Stimulated activated CD4-positive, alpha-beta T cell treated with anti-CD3 and anti-CD28 coated beads, Interleukin-12 subunit alpha, Interleukin-12 subunit beta, amount 100 ng/mL, for 4 hours (primary cell): ENCODE results near the gene COASY.
"Not testable (repeated sequence)": the region's sequence is repeated elsewhere in the genome, so short reads cannot be mapped to it uniquely, and the experiment has no call there.

Experiments
- DNase-seq: peaks from one replicate; pipeline ENCODE4 v3.0.0-alpha.2; 2020

Gene COASY

DNA sequence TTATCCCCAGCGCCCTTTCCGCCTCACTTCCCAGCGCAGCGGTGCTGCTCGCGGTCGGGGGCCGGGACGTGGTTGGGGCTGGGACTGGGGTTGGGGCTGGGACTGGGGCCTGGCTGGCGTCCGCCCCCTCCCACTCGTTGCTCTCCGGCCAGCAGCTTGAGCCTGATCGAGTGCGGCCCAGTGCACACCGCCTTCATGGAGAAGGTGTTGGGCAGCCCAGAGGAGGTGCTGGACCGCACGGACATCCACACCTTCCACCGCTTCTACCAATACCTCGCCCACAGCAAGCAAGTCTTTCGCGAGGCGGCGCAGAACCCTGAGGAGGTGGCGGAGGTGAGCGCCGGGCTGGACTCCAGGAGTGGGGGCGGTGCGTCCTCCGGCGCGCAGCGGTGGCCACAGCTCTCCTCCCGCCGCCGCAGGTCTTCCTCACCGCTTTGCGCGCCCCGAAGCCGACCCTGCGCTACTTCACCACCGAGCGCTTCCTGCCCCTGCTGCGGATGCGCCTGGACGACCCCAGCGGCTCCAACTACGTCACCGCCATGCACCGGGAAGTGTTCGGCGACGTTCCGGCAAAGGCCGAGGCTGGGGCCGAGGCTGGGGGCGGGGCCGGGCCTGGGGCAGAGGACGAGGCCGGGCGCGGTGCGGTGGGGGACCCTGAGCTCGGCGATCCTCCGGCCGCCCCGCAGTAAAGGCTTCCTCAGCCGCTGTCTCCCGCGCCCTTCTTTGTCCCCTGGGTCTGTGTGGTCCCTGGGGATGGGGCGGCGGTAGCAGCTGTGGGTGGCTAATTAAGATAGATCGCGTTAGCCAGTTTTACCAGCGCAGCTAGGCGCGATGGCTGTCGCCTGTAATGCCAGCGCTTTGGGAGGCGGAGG, 7.5 kb upstream of the COASY start:
- DNase-seq = peak; percentile 73

DNA sequence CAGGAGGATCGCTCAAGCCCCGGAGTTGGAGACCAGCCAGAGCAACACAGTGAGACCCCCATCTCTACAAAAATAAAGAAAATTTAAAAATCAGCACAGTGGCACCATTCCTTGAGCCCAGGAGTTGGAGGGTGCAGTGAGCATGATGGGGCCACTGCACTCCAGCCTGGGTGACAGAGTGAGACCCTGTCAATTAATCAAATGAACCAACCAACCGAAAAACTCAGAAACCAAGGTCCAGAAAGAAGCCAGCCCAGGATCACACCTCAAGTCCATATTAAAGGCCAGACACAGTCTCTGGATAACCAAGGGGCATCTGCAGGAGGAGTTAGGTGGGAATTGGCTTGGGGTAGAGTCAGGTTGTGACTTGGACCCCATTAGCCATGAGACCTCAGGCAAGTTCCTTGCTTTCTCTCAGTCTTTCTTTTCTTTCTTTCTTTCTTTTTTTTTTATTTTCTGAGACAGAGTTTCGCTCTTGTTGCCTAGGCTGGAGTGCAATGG, 6.8 kb upstream of the COASY start:
- no peak for DNase-seq

DNA sequence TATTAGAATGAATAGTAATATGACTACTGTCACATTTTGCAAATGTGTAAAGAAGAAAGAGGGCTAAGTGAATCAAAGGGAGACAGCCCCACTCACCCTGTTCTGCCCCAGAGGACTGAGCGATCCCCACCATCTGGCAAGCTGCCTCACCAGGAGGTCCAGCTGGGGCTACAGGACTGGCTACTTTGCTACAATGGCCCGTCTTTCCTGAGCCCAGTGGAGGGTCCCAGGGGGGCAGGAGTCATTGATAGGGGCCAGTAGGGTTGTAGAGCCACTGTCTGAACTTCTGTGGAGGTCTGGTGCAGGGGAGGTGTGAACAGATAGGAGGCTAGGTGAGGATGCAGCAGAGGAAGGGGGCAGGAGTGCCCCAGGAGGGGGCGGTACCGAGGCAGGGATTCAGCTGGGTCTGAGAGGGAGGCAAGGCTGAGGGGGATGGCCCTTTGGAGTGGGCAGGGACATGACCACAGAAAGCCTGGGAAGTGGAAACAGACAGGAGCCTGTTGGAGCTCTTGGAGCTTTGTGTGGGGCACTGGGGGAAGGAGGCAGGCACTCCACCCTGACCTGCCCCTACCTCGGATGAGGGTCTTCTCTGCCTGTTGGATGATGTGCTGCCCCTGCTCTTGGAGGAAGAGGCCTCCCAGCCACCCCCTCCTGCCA, 5.9 kb upstream of the COASY start:
- not testable (repeated sequence) for DNase-seq

DNA sequence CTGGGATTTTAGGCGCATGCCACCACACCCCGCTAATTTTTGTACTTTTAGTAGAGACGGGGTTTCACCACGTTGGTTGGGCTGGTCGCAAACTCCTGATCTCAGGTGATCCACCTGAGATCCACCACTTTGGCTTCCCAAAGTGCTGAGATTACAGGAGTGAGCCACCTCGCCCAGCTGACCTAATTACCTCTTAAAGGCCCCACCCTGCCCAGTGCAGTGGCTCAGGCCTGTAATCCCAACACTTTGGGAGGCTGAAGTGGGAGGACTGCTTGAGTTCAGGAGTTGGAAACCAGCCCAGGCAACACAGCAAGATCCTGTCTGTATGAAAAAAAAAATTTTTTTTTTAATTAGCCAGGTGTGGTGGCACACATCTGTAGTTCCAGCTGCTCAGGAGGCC, 2.9 kb upstream of the COASY start:
- no peak for DNase-seq

DNA sequence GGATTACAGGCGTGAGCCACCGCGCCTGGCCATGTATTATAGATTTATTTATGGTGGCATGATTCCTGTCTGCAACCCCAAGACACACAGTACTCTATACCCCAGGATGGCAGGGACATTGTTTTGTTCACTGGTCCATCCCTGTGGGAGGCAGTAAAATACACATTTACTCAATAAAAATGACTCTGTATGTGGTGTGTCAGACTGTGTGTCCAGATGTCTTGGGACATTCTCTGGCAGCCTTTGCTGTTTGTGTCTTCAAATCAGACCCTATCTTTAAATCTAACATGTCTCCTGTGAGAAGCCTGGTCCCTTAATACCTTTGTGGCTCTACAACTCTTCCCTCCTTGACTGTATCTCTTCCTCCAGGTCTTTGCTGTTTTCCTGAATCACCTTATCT, 1.7 kb upstream of the COASY start:
- no peak for DNase-seq

DNA sequence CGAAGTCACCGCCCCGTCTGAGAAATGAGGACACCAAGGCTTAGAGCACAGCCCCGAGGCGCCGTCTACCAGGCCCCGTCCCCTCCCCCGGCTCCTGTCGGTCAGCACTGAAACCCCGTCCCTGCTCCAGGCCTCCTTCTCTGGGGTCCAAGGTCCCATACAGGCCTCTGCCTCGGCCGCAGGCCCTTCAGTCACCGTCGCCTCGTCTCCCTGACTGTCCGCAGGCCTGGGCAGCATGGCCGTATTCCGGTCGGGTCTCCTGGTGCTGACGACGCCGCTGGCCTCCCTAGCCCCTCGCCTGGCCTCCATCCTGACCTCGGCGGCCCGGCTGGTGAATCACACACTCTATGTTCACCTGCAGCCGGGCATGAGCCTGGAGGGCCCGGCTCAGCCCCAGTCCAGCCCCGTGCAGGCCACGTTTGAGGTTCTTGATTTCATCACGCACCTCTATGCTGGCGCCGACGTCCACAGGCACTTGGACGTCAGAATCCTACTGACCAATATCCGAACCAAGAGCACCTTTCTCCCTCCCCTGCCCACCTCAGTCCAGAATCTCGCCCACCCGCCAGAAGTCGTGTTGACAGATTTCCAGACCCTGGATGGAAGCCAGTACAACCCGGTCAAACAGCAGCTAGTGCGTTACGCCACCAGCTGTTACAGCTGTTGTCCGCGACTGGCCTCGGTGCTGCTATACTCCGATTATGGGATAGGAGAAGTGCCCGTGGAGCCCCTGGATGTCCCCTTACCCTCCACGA, 617 bp downstream of the COASY start:
- no peak for DNase-seq

DNA sequence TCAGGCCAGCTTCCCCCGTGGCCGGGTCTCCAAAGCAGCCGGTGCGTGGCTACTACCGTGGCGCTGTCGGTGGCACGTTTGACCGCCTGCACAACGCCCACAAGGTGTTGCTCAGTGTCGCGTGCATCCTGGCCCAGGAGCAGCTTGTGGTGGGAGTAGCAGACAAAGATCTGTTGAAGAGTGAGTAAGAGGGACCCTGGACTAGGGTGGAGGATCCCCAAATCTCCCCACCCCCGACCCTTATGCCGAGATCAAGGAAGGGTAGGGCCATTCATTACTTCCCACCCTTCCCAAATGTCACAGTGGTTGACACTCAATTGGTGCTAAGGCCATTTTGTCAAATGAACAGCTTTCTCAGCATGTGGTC, 1.2 kb downstream of the COASY start:
- no peak for DNase-seq

DNA sequence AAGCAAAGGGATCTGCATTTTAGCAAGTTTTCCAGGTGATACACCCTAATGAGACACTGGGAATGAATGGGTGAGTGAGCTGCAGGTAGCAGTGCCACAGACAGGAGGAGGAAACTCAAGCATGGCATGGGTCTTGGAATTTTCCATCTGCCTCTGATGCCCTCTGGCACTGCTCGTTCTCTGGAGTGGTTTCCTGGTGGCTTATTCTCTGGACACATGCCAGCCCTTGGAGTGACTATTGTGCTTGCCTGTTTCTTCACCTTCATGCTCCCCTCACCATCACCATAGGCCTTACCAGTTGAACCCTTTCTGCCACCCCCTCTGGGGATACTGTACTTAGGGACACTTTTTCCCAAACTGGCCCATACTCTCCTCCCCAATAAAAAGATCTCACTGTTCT, 1.6 kb downstream of the COASY start:
- no peak for DNase-seq

DNA sequence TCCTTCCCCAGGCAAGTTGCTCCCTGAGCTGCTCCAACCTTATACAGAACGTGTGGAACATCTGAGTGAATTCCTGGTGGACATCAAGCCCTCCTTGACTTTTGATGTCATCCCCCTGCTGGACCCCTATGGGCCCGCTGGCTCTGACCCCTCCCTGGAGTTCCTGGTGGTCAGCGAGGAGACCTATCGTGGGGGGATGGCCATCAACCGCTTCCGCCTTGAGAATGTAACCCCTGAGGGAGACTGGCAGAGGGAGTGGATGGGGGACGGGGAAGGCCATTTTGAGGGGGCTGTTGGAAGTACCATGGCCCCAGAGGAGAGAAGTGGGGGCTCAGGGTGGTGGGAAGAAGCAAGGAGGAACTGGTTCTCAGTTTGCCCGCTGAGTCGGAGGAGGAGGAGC, 2.0 kb downstream of the COASY start:
- no peak for DNase-seq

DNA sequence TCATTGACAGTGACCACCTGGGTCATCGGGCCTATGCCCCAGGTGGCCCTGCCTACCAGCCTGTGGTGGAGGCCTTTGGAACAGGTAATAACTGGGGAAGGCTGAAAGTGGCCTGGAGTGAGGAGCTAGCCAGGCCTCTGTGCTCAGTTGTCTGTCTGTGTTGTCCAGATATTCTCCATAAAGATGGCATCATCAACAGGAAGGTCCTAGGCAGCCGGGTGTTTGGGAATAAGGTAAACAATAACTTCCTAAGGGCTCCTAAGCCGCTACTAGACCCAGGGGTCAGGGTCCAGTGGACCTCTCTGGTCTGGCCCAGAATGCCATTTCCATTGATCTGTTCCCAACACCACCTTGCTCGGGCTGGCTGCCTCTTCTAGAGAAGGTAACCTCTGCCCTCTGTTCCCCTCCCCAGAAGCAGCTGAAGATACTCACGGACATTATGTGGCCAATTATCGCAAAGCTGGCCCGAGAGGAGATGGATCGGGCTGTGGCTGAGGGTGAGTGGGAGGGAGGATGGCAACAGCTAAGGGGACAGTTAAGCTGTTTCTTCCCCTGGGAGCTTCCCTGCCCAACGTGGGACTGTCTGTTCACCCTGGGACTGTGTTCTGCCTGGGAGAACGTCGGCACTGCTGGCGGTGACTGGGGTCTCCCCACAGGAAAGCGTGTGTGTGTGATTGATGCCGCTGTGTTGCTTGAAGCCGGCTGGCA, 3.0 kb downstream of the COASY start:
- no peak for DNase-seq

DNA sequence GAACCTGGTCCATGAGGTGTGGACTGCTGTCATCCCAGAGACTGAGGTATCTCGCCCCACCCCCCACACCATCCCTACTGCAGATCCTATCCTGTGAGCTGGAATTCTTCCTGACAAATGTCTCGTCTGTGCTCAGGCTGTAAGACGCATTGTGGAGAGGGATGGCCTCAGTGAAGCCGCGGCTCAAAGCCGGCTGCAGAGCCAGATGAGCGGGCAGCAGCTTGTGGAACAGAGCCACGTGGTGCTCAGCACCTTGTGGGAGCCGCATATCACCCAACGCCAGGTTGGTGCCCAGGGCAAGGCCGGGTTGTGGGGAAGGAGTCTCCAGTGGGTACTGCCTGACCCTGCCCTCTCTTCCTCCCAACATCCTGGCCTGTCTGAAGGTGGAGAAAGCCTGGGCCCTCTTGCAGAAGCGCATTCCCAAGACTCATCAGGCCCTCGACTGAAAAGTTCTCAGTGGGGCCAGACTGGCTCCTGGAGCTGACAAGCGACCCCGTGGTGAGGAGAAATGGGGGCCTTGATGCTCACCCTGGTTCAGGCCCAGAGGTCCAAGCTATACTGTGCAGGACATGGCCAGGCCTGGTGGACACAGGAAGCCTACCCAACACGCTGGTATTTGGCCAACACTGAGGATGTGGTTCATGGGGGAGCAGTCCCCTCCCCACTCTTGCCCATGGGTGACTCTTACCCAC, 3.7 kb downstream of the COASY start:
- DNase-seq = no peak

DNA sequence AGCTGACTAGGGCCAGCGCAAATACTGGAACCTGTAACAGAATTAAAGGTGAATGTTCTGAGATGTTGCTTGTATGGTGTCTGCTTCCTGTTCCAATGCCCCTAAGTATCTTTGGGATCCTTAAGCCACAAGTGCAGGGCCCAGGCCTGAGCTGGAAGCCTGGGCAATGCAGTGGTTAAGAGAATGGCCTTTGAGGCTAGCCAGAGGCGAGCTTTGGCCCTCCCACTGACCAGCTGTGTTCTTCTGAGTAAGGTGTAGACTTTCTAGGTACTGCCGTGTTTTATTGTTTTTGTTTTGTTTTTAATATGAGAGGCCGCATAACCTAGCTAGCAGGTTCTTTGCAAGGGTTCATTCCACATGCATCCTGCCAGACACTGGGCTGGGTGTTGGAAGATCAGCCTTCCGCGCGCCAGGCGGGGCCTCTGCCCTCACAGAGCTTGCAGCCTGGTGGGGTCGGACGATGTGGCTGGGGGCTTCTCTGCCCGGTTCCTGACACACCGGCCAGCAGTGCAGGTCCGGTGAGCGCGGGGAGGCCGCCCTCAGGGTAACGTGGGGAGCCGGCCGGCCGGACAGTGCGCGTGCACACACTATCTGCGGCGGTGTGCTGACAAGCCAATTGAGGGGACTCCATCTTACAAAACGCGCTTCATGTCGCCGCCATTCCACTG, 4.4 kb downstream of the COASY start:
- no peak for DNase-seq

DNA sequence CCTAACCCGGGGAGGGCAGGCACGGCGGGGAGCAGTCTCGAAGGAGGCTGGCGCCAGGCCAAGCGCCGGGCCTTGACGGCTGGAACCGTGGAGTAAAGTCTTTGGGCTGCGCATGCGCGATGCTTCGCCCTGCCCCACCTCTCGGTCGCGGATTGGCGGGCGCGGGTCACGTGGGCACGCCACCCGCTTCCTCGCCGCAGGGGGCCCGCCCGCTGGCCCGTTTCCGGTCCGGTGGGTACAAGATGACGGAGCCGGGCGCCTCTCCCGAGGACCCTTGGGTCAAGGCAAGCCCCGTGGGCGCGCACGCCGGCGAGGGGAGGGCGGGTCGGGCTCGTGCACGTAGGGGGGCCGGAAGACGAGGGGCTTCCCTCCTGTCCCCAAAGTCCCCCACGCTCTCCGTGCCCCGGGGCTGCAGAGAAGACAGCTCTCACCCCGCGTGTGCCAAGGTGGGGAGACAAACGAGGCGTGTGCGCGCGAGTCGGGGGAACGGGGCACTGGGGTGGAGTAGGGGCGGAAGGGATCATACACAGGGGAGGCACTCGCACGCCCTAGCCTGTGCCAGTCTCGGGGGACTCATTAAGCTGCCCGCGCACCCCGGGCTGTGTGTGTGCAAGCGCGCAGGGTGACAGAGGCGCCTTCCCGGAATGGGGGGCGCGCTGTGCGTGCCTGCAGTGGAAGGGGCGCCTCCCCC, 5.1 kb downstream of the COASY start, which contains the start of gene MLX:
Gene MLX (plus strand): TSS at position 218 of the 691 bp plus-strand sequence. CDS start 25 bp downstream, at position 243.
- peak; percentile 91 for DNase-seq

DNA sequence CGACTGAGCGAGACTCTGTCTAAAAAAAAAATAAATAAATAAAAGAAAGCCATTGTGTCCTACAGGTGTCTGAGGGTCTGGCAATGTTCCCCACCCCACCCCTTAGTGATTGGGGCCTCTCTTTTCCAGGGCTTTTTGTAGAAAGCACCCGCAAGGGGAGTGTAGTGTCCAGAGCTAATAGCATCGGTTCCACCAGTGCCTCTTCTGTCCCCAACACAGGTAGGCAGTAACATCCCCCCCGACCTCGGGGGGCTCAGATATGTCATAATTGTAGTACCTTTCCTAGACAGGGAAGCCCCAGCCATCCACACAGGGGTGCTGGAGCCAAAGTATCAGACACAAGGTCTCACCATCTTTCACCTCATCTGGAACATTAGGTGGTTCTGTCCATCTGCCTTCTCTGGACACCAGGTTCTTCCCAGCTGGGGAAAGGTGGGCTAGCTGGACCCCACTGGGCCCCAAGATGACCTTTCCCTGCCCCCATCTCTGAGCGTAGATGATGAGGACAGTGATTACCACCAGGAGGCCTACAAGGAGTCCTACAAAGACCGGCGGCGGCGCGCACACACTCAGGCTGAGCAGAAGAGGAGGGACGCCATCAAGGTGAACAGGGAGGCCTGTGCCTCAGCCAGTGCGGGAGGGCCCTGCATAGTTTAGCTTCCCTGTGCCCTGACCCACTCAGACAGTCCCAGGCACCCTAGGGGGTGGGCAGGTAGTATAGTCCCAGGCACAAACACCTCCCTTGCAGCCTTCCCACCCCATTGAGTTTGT, 6.6 kb downstream of the COASY start:
- DNase-seq = no peak

DNA sequence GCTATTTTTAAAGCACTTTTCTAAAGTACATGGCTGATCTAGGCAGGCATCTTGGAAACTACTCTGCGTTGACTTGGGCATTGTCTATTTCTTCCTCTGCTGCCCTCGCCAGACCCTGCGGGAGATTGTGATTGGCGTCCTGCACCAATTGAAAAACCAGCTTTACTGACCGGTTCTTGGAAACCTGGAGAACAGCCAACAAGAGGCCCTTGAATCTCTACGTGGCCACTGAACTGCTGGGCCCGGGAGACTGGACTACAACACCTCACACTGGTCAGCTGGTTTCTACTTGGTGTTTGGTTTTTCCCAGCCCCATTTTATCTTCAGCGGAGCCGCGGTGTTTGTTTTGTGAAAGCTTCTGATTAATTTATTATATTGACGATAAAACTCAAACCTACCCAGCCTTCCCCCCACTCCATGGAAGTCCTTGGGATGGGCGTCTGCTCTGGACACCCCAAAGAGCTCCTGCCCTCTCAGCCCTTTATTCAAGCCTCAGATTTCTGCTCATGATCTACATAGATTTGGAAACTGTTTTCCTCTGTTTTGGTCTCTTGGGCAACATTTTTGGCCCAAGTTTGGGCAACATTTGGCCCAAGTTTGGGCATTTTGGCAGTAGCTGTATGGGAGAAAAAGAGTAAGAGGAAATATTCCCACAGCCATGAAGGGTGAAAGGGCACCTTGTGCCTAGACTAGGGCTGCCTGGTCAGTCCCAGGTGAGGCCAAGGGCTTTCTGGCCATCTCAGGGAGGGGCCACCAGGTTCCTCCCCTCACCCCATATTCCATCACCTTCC, 9.7 kb downstream of the COASY start:
- DNase-seq = no peak

DNA sequence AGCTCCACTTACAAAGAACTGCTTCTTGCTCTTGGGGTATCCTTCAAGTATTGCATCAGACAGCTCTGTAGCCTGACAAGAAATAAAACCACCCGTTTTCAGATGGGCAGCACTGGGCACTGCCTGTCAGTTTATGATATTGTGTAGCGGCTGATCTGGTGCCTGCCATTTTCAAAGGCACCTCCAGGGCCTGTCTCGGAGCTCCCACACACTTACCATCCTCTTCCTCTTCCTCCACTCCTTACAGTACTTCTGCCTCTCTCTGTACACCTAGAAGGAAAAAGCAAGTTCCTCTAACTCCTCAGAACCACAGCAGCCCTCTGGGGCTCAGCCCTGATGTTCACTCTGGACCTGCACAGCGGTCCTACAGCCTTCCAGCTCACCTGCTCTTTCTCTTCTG, 11.1 kb downstream of the COASY start:
- DNase-seq = no peak

DNA sequence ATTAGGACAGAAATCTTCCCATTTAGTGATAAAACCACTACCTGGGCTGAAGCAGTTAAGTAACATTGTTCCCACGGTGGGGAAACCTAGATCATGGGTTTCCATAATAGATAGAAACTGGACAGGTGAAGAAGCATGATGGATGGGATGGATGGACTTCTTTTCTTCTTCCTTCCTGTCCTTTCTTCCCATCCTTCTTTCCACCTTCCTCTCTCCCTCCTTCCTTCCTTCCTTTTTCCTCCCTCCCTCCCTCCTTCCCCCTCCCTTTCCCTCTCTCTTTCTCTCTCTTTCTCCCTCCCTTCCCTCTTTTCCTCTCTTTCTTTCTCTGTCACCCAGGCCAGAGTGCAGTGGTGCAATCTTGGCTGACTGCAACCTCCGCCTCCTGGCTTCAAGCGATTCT, 12.5 kb downstream of the COASY start:
- no peak for DNase-seq

DNA sequence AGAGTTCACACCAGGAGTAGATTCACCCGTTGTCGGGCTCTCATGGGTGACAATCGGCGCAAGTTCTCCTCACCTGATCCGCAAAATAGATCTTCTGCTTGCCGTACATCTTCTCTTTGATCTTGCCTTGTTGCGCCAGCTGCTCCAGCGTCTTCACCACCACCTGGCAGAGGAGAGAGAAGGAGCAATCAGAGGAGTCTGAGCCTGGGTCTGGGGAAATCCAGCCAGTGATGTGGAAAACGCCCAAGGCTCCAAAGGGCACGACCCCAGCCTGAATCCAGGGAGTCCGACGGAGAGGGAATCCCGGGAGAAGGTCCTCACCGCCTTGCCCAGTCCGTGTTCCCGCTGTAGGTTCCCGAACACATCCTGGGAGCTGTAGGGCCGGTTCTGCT, 15.2 kb downstream of the COASY start:
- no peak for DNase-seq

DNA sequence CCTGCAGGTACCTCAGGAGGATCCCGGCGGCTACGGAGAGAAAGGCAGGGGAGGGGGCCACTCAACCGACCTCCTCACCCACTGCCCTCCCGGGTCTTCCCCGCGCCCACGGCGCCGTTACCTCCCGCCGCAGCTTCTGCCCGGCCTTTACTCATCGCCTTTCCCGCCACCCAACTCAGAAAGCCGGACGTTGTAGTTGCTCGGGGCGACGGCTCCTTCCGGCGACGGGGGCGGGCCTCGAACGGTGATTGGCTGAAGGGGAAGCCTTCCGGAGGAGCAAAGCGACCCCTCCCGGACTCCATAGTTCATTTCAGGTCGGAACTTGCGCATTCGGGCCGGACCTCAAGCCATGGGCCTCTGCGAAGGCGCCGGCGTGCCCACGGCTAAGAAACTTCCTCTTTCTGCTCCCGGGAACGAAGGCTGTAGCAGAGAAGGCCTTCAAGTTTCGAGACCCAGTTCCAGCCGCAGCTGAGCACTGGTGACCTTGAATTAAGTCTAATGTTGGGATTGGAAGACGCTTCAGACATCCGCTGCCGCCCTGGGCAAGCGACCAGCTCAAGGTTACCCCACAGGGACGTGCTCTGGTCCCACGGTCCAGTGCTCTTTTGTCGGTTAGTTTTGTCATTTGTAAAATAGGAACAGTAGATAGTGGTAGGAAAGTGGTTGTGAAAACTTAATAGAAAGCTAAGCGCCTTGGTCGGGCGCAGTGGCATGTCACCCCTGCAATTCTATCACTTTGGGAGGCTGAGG, 15.8 kb downstream of the COASY start, which contains the start of gene PSMC3IP:
Gene PSMC3IP (minus strand): TSS at position 198 of the 750 bp plus-strand sequence. CDS start 43 bp downstream, at position 155.
- peak; percentile 91 for DNase-seq
